ENCODE data around the gene NAPEPLD. TPM values are rescaled to one million over a fixed set of nuclear protein-coding genes. Genes with fewer than 3 reads are reported as not detected.

NAPEPLD gene
- polyA plus RNA-seq, 1 donor (not counting 4 experiments of a cell fraction or from before 2014, with no cell fraction given), result 3.8 TPM

- no peaks in the 10 kb centered on the region for H3K9me1 ChIP-seq (ENCODE audit: control insufficient read depth, extremely low read depth, insufficient read depth, low read length)
- H3K36me3 ChIP-seq (ENCODE audit: control insufficient read depth in 2 of 2, extremely low read depth in 1 of 2, insufficient read depth in 2 of 2, low read length in 2 of 2), result no peaks in the 10 kb centered on the region
- no peaks in the 10 kb centered on the region for H4K20me1 ChIP-seq (ENCODE audit: control insufficient read depth, extremely low read depth, insufficient read depth, low read length)
- no peak for FAIRE-seq
- dilution Hi-C loops (cut with MboI; ENCODE audit: extremely low pct_ligation_motif_present, low sequenced_read_pairs), result no loop called here
- H3K9me3 ChIP-seq (ENCODE audit: control insufficient read depth, low read depth, low read length), result no peaks in the 10 kb centered on the region
- no peak overlapping the region for H3K9ac ChIP-seq (ENCODE audit: control insufficient read depth, extremely low read depth, insufficient read depth, low read length)
- H3K4me1 ChIP-seq (ENCODE audit: control insufficient read depth, extremely low read depth, insufficient read depth, low read length), result no peaks in the 10 kb centered on the region
- peak overlapping the region; percentile 19 for H3K4me2 ChIP-seq (ENCODE audit: control insufficient read depth, extremely low read depth, insufficient read depth, low read depth, low read length)
- no peak overlapping the region for H2AFZ ChIP-seq (ENCODE audit: control insufficient read depth, low read length)
- no peaks in the 10 kb centered on the region for H3K27me3 ChIP-seq (ENCODE audit: control insufficient read depth, extremely low read depth, insufficient read depth, low read length)
- no peak overlapping the region for H3K27ac ChIP-seq (ENCODE audit: control insufficient read depth, insufficient read depth, low read length)
- H3K79me2 ChIP-seq (ENCODE audit: control insufficient read depth, insufficient read depth, low read length), result no peaks in the 10 kb centered on the region
- H3K4me3 ChIP-seq (ENCODE audit: control insufficient read depth in 2 of 3, extremely low read depth in 1 of 3, insufficient read depth in 2 of 3, low read depth in 1 of 3, low read length in 3 of 3), result no peak overlapping the region
- no peak for DNase-seq (ENCODE audit: low read depth, low spot score)
- TF ChIP-seq EZH2 (IDR thresholded peaks at IDR 0.05; ENCODE audit: low read length), result no peak
- TF ChIP-seq CTCF (optimal IDR thresholded peaks at IDR 0.05 in 1 of 3, IDR thresholded peaks at IDR 0.05 in 1 of 3, conservative IDR thresholded peaks at IDR 0.05 in 1 of 3; ENCODE audit: extremely low read depth in 1 of 3, insufficient read depth in 2 of 3, low read length in 3 of 3), result no peak
These were observed 19.0 kb downstream of the NAPEPLD start for GRCh38 chr7:103129702-103130549.

GRCh38 chr7:103127006-103127405, 21.9 kb downstream of the NAPEPLD start:
- H3K36me3 ChIP-seq (ENCODE audit: control insufficient read depth in 2 of 2, extremely low read depth in 1 of 2, insufficient read depth in 2 of 2, low read length in 2 of 2), result peaks cover 0 to 2% of the 10 kb centered on the region in 2 experiments
- TF ChIP-seq CTCF (optimal IDR thresholded peaks at IDR 0.05 in 1 of 3, IDR thresholded peaks at IDR 0.05 in 1 of 3, conservative IDR thresholded peaks at IDR 0.05 in 1 of 3; ENCODE audit: extremely low read depth in 1 of 3, insufficient read depth in 2 of 3, low read length in 3 of 3) (no peak), EZH2 (IDR thresholded peaks at IDR 0.05; ENCODE audit: low read length) (no peak)
- H3K9me1 ChIP-seq (ENCODE audit: control insufficient read depth, extremely low read depth, insufficient read depth, low read length), result no peaks in the 10 kb centered on the region
- no peaks in the 10 kb centered on the region for H3K9me3 ChIP-seq (ENCODE audit: control insufficient read depth, low read depth, low read length)
- no peaks in the 10 kb centered on the region for H4K20me1 ChIP-seq (ENCODE audit: control insufficient read depth, extremely low read depth, insufficient read depth, low read length)
- H3K4me3 ChIP-seq (ENCODE audit: control insufficient read depth in 2 of 3, extremely low read depth in 1 of 3, insufficient read depth in 2 of 3, low read depth in 1 of 3, low read length in 3 of 3), result no peak overlapping the region
- H3K4me2 ChIP-seq (ENCODE audit: control insufficient read depth, extremely low read depth, insufficient read depth, low read depth, low read length), result no peak overlapping the region
- dilution Hi-C loops (cut with MboI; ENCODE audit: extremely low pct_ligation_motif_present, low sequenced_read_pairs), result no loop called here
- H3K4me1 ChIP-seq (ENCODE audit: control insufficient read depth, extremely low read depth, insufficient read depth, low read length), result no peaks in the 10 kb centered on the region
- H3K27me3 ChIP-seq (ENCODE audit: control insufficient read depth, extremely low read depth, insufficient read depth, low read length), result no peaks in the 10 kb centered on the region
- no peak for DNase-seq (ENCODE audit: low read depth, low spot score)
- H3K9ac ChIP-seq (ENCODE audit: control insufficient read depth, extremely low read depth, insufficient read depth, low read length), result no peak overlapping the region
- FAIRE-seq, result no peak
- no peaks in the 10 kb centered on the region for H3K79me2 ChIP-seq (ENCODE audit: control insufficient read depth, insufficient read depth, low read length)
- no peak overlapping the region for H2AFZ ChIP-seq (ENCODE audit: control insufficient read depth, low read length)
- no peak overlapping the region for H3K27ac ChIP-seq (ENCODE audit: control insufficient read depth, insufficient read depth, low read length)
